Stimulated activated CD8-positive, alpha-beta memory T cell treated with anti-CD3 and anti-CD28 coated beads, Interleukin-12 subunit alpha, Interleukin-12 subunit beta, amount 100 ng/mL, for 4 hours (primary cell): Measurements from ENCODE around the gene PTCH2.
"Not testable (repeated sequence)": the region's sequence is repeated elsewhere in the genome, so short reads cannot be mapped to it uniquely, and the experiment has no call there.

Source experiments
- DNase-seq: peaks from one replicate; pipeline ENCODE4 v3.0.0-alpha.2; 2020; ENCODE audit warnings: low read depth

Gene PTCH2

GRCh38 chr1:44801491-44802305, 41.4 kb downstream of the PTCH2 start:
- no peak for DNase-seq

- peak; percentile 97 for DNase-seq
These were observed 43.1 kb downstream of the PTCH2 start, which contains the start of gene PLK3 for GRCh38 chr1:44799770-44800584. PLK3 (plus strand) TSS chr1:44800377; CDS start chr1:44800464, 87 bp downstream.

GRCh38 chr1:44798481-44799365, 44.3 kb downstream of the PTCH2 start:
- no peak for DNase-seq

- DNase-seq: not testable (repeated sequence)
These were observed 45.2 kb downstream of the PTCH2 start for GRCh38 chr1:44797886-44798285.

GRCh38 chr1:44792736-44793502, 50.1 kb downstream of the PTCH2 start:
- no peak for DNase-seq

GRCh38 chr1:44790968-44791801, 51.9 kb downstream of the PTCH2 start:
- DNase-seq: no peak

GRCh38 chr1:44788120-44788860, 54.8 kb downstream of the PTCH2 start, which contains the start of gene BEST4:
BEST4 (minus strand) TSS chr1:44788170; CDS start chr1:44787705, 465 bp downstream.
- DNase-seq: no peak

GRCh38 chr1:44787506-44787905, 55.5 kb downstream of the PTCH2 start:
- no peak for DNase-seq

- DNase-seq: no peak
These were observed 56.1 kb downstream of the PTCH2 start for GRCh38 chr1:44786841-44787426.

GRCh38 chr1:44786138-44786840, 56.8 kb downstream of the PTCH2 start:
- peak; percentile 66 for DNase-seq

GRCh38 chr1:44785501-44786137, 57.4 kb downstream of the PTCH2 start:
- DNase-seq: no peak

- no peak for DNase-seq
These were observed 58.0 kb downstream of the PTCH2 start for GRCh38 chr1:44785029-44785380.

GRCh38 chr1:44784094-44785028, 58.7 kb downstream of the PTCH2 start:
- DNase-seq: no peak

- DNase-seq: no peak
These were observed 59.4 kb downstream of the PTCH2 start for GRCh38 chr1:44783697-44784093.

GRCh38 chr1:44780583-44781121, 62.4 kb downstream of the PTCH2 start:
- DNase-seq: no peak

- DNase-seq: no peak
These were observed 64.1 kb downstream of the PTCH2 start for GRCh38 chr1:44778705-44779576.
